Measurements from ENCODE around the gene PFN3. TPM values are rescaled to one million over a fixed set of nuclear protein-coding genes. Genes with fewer than 3 reads are reported as not detected.

The PFN3 gene
- total and polyA plus RNA-seq, 2 experiments from 2014 or later = 1.9 to 2.0 TPM

DNA sequence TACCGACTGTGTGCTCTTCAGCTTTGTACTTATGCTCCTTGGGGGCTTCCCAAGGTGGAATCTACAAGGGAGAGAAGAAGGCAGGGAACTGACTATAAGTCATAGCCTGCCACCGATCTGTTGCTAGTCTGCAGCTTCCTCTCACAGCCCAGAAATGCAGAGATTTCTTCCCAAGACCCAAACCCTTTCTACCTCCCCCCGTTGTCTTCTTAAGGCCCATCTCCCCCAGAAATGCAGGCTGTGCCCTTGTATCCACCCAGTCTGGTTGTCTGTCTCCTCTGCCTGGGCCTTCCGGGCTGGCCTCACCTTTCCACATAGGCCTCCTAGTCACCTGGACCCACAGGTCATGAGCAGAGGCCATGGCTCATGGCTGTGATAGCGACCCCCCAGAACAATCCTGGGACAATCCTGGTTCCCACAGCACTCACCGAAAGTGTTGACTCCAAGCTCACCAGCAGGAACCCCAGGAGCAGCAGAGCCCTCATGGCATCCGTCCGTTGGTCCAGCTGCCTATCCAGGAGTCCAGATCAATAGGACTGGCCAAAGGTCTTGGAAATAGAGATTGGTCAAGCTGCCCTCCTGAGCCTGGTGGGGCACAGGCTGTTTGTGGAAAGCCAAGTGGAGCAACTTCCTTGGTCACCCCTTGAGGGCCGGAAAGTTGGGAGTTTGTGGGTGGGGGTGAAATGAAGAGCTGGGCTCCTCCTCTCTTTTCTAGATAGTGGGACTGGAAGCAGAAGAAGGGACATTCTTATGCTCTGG, 8.8 kb upstream of the PFN3 start, which contains the start of gene F12:
F12 (minus strand) TSS at position 522 of the 759 bp plus-strand sequence; CDS start at position 485, 37 bp downstream.
- TF ChIP-seq JUNB (IDR thresholded peaks at IDR 0.05; ENCODE audit: unreplicated experiment) (no peak), EZH2phosphoT487 (IDR thresholded peaks at IDR 0.05; ENCODE audit: unreplicated experiment) (no peak), NANOG (IDR thresholded peaks at IDR 0.05; ENCODE audit: borderline replicate concordance) (no peak), ETS1 (IDR thresholded peaks at IDR 0.05) (no peak), ZNF331 (CRISPR knock-in tag; IDR thresholded peaks at IDR 0.05; ENCODE audit: low read depth) (no peak), CREB1 (CRISPR knock-in tag; IDR thresholded peaks at IDR 0.05; ENCODE audit: low read depth) (no peak), STAT1 (IDR thresholded peaks at IDR 0.05; ENCODE audit: unreplicated experiment) (no peak)
- H4K20me1 ChIP-seq (replicated peaks; ENCODE audit: insufficient read depth) = no peaks in the 10 kb centered on the region
- no peaks in the 10 kb centered on the region for H3K4me1 ChIP-seq (ENCODE audit: insufficient read depth)
- peaks cover 44% of the 10 kb centered on the region for H3K27me3 ChIP-seq (ENCODE audit: insufficient read depth)
- no peaks in the 10 kb centered on the region for H3K4me1 Mint-ChIP-seq
- no peak within 1 kb of the TSS for H3K4me3 Mint-ChIP-seq
- H3F3A ChIP-seq (replicated peaks; ENCODE audit: low read depth) = no peaks in the 10 kb centered on the region
- no peak within 1 kb of the TSS for H3K27ac Mint-ChIP-seq
- no peak for ATAC-seq
- H3K9me3 Mint-ChIP-seq = no peaks in the 10 kb centered on the region
- H3K4me3 ChIP-seq = no peak within 1 kb of the TSS
- no peak within 1 kb of the TSS for H3K27ac ChIP-seq (ENCODE audit: low read depth)
- peaks cover 40% of the 10 kb centered on the region for H3K27me3 Mint-ChIP-seq (ENCODE audit: insufficient read depth, low read depth, poor library complexity)
- no peaks in the 10 kb centered on the region for H3K36me3 ChIP-seq (ENCODE audit: insufficient read depth)
- H3K4me2 ChIP-seq = no peak within 1 kb of the TSS
- H3K79me2 ChIP-seq (replicated peaks; ENCODE audit: insufficient read depth) = no peaks in the 10 kb centered on the region
- H2AFZ ChIP-seq = no peak within 1 kb of the TSS
- H3K36me3 Mint-ChIP-seq (ENCODE audit: low read depth) = no peaks in the 10 kb centered on the region
- 0 out of 2 replicates have a peak, but pooled peaks cover 3% of the 10 kb centered on the region for H3K9me2 ChIP-seq (ENCODE audit: insufficient read depth)
- DNase-seq (ENCODE audit: low spot score) = no peak

DNA sequence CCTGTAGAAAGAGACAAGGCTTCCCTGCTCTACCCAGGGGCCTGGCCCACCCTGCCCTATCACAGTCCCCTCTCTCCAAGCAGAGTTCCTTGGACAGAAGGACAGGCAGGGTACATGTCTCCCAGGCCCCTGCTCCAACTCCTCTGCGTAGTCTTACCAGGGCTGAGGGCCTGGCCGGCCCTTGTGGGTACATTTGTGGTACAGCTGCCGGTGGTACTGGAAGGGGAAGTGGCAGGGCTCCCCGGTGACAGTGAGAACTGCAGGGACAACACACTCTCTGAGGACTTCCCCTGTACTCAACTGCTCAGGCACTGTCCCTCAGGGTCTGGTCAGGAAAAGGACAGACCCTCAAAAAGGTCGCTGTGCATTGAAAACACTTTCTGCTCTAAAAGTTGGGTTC, 5.3 kb upstream of the PFN3 start:
- no peak overlapping the region for H3K4me3 ChIP-seq
- peaks cover 74% of the 10 kb centered on the region for H3K27me3 ChIP-seq (ENCODE audit: insufficient read depth)
- Mint-ChIP-seq H3K4me1 (peaks cover 12% of the 10 kb centered on the region; the same call in 2 of the 3 replicates), H3K9me3 (no peaks in the 10 kb centered on the region), H3K27me3 (ENCODE audit: insufficient read depth, low read depth, poor library complexity) (peaks cover 63% of the 10 kb centered on the region), H3K4me3 (no peak overlapping the region), H3K36me3 (ENCODE audit: low read depth) (no peaks in the 10 kb centered on the region), H3K27ac (no peak overlapping the region)
- no peaks in the 10 kb centered on the region for H3K79me2 ChIP-seq (replicated peaks; ENCODE audit: insufficient read depth)
- H3K4me1 ChIP-seq (ENCODE audit: insufficient read depth) = peaks cover 6% of the 10 kb centered on the region; the same call in 1 of the 2 replicates
- peaks cover 16% of the 10 kb centered on the region for H3F3A ChIP-seq (replicated peaks; ENCODE audit: low read depth)
- H3K4me2 ChIP-seq = no peak overlapping the region
- DNase-seq (ENCODE audit: low spot score) (no peak), ATAC-seq (no peak)
- no peak overlapping the region for H2AFZ ChIP-seq
- H4K20me1 ChIP-seq (replicated peaks; ENCODE audit: insufficient read depth) = no peaks in the 10 kb centered on the region
- peaks cover 3% of the 10 kb centered on the region; the same call in 1 of the 2 replicates for H3K9me2 ChIP-seq (ENCODE audit: insufficient read depth)
- H3K27ac ChIP-seq (ENCODE audit: low read depth) = no peak overlapping the region
- H3K36me3 ChIP-seq (ENCODE audit: insufficient read depth) = no peaks in the 10 kb centered on the region
- TF ChIP-seq CREB1 (CRISPR knock-in tag; IDR thresholded peaks at IDR 0.05; ENCODE audit: low read depth) (no peak), ZNF114 (CRISPR knock-in tag; IDR thresholded peaks at IDR 0.05) (no peak), ZNF331 (CRISPR knock-in tag; IDR thresholded peaks at IDR 0.05; ENCODE audit: low read depth) (no peak), NANOG (IDR thresholded peaks at IDR 0.05; ENCODE audit: borderline replicate concordance) (no peak), ETS1 (IDR thresholded peaks at IDR 0.05) (no peak), EZH2 (IDR thresholded peaks at IDR 0.05; ENCODE audit: low read depth, unreplicated experiment) (no peak)
- TF ChIP-seq, protein P1, sequence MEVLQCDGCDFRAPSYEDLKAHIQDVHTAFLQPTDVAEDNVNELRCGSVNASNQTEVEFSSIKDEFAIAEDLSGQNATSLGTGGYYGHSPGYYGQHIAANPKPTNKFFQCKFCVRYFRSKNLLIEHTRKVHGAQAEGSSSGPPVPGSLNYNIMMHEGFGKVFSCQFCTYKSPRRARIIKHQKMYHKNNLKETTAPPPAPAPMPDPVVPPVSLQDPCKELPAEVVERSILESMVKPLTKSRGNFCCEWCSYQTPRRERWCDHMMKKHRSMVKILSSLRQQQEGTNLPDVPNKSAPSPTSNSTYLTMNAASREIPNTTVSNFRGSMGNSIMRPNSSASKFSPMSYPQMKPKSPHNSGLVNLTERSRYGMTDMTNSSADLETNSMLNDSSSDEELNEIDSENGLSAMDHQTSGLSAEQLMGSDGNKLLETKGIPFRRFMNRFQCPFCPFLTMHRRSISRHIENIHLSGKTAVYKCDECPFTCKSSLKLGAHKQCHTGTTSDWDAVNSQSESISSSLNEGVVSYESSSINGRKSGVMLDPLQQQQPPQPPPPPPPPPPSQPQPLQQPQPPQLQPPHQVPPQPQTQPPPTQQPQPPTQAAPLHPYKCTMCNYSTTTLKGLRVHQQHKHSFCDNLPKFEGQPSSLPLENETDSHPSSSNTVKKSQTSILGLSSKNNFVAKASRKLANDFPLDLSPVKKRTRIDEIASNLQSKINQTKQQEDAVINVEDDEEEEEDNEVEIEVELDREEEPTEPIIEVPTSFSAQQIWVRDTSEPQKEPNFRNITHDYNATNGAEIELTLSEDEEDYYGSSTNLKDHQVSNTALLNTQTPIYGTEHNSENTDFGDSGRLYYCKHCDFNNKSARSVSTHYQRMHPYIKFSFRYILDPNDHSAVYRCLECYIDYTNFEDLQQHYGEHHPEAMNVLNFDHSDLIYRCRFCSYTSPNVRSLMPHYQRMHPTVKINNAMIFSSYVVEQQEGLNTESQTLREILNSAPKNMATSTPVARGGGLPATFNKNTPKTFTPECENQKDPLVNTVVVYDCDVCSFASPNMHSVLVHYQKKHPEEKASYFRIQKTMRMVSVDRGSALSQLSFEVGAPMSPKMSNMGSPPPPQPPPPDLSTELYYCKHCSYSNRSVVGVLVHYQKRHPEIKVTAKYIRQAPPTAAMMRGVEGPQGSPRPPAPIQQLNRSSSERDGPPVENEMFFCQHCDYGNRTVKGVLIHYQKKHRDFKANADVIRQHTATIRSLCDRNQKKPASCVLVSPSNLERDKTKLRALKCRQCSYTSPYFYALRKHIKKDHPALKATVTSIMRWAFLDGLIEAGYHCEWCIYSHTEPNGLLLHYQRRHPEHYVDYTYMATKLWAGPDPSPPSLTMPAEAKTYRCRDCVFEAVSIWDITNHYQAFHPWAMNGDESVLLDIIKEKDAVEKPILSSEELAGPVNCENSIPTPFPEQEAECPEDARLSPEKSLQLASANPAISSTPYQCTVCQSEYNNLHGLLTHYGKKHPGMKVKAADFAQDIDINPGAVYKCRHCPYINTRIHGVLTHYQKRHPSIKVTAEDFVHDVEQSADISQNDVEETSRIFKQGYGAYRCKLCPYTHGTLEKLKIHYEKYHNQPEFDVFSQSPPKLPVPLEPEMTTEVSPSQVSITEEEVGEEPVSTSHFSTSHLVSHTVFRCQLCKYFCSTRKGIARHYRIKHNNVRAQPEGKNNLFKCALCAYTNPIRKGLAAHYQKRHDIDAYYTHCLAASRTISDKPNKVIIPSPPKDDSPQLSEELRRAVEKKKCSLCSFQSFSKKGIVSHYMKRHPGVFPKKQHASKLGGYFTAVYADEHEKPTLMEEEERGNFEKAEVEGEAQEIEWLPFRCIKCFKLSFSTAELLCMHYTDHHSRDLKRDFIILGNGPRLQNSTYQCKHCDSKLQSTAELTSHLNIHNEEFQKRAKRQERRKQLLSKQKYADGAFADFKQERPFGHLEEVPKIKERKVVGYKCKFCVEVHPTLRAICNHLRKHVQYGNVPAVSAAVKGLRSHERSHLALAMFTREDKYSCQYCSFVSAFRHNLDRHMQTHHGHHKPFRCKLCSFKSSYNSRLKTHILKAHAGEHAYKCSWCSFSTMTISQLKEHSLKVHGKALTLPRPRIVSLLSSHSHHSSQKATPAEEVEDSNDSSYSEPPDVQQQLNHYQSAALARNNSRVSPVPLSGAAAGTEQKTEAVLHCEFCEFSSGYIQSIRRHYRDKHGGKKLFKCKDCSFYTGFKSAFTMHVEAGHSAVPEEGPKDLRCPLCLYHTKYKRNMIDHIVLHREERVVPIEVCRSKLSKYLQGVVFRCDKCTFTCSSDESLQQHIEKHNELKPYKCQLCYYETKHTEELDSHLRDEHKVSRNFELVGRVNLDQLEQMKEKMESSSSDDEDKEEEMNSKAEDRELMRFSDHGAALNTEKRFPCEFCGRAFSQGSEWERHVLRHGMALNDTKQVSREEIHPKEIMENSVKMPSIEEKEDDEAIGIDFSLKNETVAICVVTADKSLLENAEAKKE (CRISPR knock-in tag; IDR thresholded peaks at IDR 0.05) = no peak

Measured in GM23338 (cell line).